Ascending aorta (tissue), 2 donors: ENCODE results near the gene RABL2B. TPM values are rescaled to one million over a fixed set of nuclear protein-coding genes. Genes with fewer than 3 reads are reported as not detected.
"Not testable (repeated sequence)": the region's sequence is repeated elsewhere in the genome, so short reads cannot be mapped to it uniquely, and the experiment has no call there.

Experiments used
- DNase-seq, 2 donors: peaks; one replicate each; pipeline ENCODE4 v3.0.0-alpha.2; 2019; ENCODE audit warnings: low spot score in 2 of 2
- H3K27ac ChIP-seq, 2 donors: fragments of 200-600 bp; sonication (generic); one replicate each; pipeline ENCODE4 v1.5.1; 2016 to 2017; ENCODE audit warnings: mild to moderate bottlenecking in 1 of 2
- H3K27me3 ChIP-seq: fragments of 200-600 bp; sonication (generic); one replicate; pipeline ENCODE4 v1.5.1; 2017
- H3K36me3 ChIP-seq, 2 donors: fragments of 200-600 bp; sonication (generic); one replicate each; pipeline ENCODE4 v1.5.1; 2016
- H3K4me1 ChIP-seq, 2 donors: fragments of 200-600 bp; sonication (generic); one replicate each; pipeline ENCODE4 v1.5.1; 2016 to 2017; ENCODE audit warnings: mild to moderate bottlenecking in 1 of 2
- H3K4me3 ChIP-seq, 2 donors: fragments of 200-600 bp; sonication (generic); one replicate each; pipeline ENCODE4 v1.5.1; 2016 to 2017; ENCODE audit warnings: mild to moderate bottlenecking in 1 of 2
- H3K9me3 ChIP-seq, 2 donors: fragments of 200-600 bp; sonication (generic); one replicate each; pipeline ENCODE4 v1.5.1; 2016
- intact Hi-C: fragments of 100-400 bp; cut with DNase I; formaldehyde crosslinking; loops from one replicate; pipeline ENCODE4 v1.15.1; 2023
- total RNA-seq: library from RNA; depleted of rRNA; stranded (reverse); fragments of >200 nt; gene quantifications from one replicate; pipeline ENCODE4 v1.1.0, GENCODE V29; 2016
- TF ChIP-seq, protein P1 (sequence below), 3 experiments: fragments of 200-600 bp in 2 of 3; fragments of 450-650 bp in 1 of 3; sonication (generic) in 2 of 3; IDR thresholded peaks; one replicate each; pipeline ENCODE4 v1.5.1; 2016 to 2019; ENCODE audit warnings: antibody characterized with exemption in 3 of 3, mild to moderate bottlenecking in 1 of 3, moderate library complexity in 1 of 3

The RABL2B gene
- total RNA-seq, result 6.2 TPM

DNA sequence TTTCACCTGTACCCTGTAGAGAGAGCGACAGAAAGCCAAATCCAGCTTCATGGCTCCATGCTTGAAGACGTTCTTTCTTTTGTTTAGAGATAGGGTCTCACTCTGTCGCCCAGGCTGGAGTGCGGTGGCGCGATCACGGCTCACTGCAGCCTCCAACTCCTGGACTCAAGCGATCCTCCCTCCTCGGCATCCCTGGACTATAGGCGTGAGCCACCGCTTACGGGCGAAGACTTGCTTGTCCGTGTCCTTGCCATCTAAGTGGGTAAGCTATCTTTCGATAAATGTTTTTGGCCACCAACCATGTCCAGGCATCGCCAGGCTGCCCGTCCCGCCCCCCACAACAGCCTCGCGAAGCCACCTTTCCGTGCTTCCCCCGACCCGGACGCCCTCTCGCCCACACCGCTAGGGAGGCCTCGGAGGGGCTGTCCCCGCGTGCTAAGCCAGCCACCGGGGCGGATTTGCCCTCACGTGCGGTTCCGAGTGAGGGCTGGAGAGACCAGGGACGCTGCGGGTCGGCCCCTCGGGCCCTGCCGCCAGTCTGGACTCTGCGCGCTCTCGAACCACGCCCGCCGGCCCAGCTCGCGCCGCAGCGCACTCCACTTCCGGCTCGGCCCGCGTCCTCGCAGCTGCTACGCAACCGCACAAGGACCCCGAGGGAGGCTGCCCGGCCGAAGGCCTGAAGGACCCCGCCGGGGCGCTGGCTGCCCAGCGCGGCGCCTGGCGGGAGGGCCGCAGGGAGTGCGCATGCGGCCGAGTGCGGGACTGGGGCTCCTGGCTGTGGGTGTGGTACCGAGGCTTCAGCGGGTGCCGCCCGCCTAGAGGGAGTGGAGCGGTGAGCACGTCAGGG lies at the start of gene RABL2B:
RABL2B (minus strand) TSS at position 604 of the 847 bp plus-strand sequence. CDS start 1,342 bp downstream, outside the sequence.
- H3K36me3 ChIP-seq, H3K9me3 ChIP-seq, H3K27me3 ChIP-seq, intact Hi-C loops, H3K4me1 ChIP-seq: not testable (repeated sequence)
- Histone ChIP-seq H3K4me3 (peak within 1 kb of the TSS; percentile 56 to 70), H3K27ac (peak within 1 kb of the TSS in 1 of 2 donors; percentile 37)
- peak; percentile 65 to 95 for DNase-seq

DNA sequence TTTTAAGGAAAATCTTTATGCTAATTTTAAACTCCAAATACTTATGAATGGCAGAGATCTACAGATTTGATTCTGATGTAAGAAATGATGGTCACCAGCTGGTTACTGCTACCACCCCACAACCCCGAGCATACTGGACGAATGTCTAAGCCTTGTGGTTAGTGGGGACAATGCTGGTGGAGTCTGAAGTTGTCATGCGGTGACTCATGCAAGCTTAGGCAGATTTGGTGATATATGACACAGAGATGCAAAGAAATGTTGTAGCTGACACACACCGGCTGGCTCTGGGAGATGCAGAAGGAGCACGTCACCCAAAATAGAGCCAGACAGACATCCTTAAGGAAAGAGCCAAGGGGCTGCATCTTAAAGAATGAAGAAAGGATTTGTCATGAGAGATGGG lies 3.5 kb upstream of the RABL2B start:
- DNase-seq, H3K9me3 ChIP-seq, H3K4me3 ChIP-seq, H3K4me1 ChIP-seq, H3K27me3 ChIP-seq, intact Hi-C loops, H3K36me3 ChIP-seq, H3K27ac ChIP-seq: not testable (repeated sequence)

DNA sequence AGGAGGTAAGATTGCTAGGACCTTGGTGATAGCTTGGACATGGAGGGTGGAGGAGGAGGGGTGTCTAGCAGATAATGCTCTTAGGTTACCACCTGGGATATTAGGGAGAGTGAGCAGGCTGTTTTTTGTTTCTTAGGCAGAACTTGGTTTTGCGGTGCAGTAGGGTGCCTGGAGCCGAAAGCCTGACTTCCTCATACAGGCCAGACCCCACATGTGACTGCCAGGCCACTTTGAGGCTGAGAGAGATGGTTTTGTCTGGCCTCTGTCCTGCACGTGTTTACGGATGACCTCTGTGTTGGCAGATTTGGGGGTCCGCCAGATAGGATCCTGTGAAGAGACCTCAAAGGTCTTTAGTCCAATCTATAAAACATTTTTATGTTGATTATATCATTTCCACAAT lies 1.9 kb upstream of the RABL2B start:
- H3K27ac ChIP-seq, H3K9me3 ChIP-seq, H3K36me3 ChIP-seq, H3K4me1 ChIP-seq, intact Hi-C loops, DNase-seq, H3K27me3 ChIP-seq: not testable (repeated sequence)
- peak overlapping the region in 1 of 2 donors; percentile 6 for H3K4me3 ChIP-seq

DNA sequence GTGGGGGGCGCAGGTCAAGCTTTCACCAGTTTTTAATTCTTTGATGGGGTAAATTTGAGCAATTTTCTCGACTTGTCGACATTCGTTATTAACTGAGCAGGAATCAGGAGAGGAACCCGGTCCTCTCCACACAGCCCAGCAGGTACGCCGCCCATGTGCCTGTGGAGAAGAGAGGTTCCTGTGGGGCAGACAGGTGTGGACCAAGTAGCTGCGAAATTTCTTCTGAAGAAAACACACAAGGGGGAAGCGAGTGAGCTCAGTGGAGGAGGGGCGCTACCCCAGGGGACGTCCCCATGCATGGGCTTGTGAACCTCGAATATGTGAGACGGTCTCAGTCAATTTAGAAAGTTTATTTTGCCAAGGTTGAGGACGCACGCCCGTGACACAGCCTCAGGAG lies 442 bp upstream of the RABL2B start:
- intact Hi-C loops, H3K27me3 ChIP-seq, H3K36me3 ChIP-seq, H3K9me3 ChIP-seq, DNase-seq, H3K4me1 ChIP-seq: not testable (repeated sequence)
- peak overlapping the region; percentile 56 to 70 for H3K4me3 ChIP-seq
- peak overlapping the region in 1 of 2 donors; percentile 37 for H3K27ac ChIP-seq

DNA sequence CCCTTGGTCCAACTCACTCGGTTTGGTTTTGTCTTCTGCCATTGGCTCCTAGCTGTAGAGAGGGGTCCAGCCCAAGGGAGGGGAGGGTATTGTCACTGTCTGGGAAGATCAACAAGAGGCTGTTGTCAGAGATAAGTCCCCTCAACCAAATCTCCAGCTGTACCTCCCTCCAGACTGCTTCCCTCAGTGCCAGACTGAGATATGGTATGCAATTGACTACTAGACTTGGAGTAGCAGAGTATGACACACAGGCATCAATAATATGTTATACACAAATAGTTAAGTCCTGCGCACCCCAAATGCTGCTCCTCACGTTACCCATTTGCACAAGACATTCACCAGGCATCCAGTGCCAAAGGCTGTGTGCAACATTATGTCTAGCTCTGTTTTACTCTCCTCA lies 1.2 kb downstream of the RABL2B start:
- H3K27me3 ChIP-seq, intact Hi-C loops: not testable (repeated sequence)

DNA sequence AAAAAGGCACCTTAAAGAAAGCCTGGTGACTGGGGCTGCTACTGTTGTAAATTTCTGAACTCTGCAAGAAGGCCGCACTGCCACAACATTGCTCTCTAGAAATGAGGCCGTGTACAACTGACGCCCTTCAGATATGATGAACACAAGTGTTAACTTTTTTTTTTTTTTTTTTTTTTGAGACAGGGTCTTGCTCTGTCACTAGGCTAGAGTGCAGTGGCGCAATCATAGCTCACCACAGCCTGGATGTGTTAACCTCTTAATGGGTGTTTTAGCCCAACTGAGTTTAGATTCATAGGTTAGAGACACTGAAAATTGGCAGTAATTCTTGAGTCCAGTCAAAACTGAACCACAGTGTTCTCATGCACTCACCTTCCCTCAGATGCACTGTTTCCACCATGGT lies 3.2 kb downstream of the RABL2B start:
- H3K4me3 ChIP-seq, H3K27ac ChIP-seq, H3K9me3 ChIP-seq, DNase-seq, H3K36me3 ChIP-seq, H3K27me3 ChIP-seq, intact Hi-C loops, H3K4me1 ChIP-seq: not testable (repeated sequence)

More for the DNA sequence above, 1.2 kb downstream of the RABL2B start:
- not testable (repeated sequence) for H3K27ac ChIP-seq, H3K4me3 ChIP-seq, H3K36me3 ChIP-seq, H3K9me3 ChIP-seq, DNase-seq, H3K4me1 ChIP-seq

DNA sequence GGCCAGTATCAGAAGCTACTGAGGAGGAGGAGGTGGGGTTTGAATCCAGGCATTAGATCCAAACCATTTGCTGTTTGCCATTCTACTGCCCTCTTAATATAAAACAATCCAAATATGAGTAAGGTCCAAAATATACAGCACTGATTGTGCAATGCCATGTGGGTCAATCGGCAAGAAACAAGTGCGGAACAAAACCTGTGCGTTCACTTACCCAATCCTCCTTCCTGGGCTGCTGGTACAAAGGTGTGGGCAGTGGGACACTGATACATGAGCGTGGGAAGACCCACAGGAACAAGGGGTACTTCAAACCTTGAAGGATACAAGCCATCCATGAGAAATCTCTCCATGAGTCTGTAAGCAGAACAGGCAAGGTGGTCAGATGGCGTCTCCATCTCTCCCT lies 5.8 kb downstream of the RABL2B start:
- DNase-seq, result not testable (repeated sequence)

DNA sequence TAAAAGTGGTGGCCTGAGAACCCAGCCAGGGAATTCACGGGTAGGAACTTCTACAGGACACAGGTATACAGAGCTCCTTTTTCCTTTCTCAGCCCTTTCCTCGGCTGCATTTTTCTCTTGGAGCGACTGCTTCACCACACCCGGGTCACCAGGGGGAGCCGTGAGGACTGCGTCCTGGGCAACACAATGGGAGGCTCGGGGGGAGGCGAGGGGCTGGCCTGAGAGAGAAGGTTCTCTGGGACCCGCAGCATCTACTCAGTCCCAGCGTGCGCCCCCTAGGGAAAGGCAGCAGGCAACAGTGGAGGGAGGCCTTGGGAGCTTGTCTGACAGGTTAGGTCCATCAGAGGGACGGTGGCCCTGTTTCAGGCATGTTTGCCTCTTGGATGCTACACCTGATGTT lies 8.3 kb downstream of the RABL2B start:
- H3K27ac ChIP-seq, DNase-seq, H3K9me3 ChIP-seq: not testable (repeated sequence)

More for the DNA sequence above, 5.8 kb downstream of the RABL2B start:
- H3K4me1 ChIP-seq, H3K27ac ChIP-seq, H3K4me3 ChIP-seq, H3K9me3 ChIP-seq, H3K27me3 ChIP-seq, intact Hi-C loops, H3K36me3 ChIP-seq: not testable (repeated sequence)

DNA sequence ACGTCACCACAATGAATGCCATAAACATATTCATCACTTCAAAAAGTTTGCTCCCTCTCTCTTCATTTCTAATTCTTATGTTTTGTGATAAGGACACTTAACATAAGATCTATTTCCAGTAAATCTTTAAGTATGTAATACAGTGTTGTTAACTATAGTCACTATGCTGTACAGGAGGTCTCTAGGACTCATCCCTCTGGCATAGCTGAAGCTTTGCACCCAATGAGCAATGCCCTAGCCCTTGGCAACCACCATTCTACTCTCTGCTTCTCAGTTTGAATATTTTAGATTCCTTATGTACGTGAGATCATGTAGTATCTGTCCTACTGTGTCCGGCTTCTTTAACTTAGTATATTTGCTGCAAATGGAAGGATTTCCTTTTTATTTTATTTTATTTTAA lies 19.1 kb downstream of the RABL2B start:
- intact Hi-C loops, H3K27me3 ChIP-seq, H3K27ac ChIP-seq, H3K36me3 ChIP-seq, H3K4me3 ChIP-seq, DNase-seq, H3K4me1 ChIP-seq, H3K9me3 ChIP-seq: not testable (repeated sequence)

More for the DNA sequence above, 8.3 kb downstream of the RABL2B start:
- TF ChIP-seq, protein P1, sequence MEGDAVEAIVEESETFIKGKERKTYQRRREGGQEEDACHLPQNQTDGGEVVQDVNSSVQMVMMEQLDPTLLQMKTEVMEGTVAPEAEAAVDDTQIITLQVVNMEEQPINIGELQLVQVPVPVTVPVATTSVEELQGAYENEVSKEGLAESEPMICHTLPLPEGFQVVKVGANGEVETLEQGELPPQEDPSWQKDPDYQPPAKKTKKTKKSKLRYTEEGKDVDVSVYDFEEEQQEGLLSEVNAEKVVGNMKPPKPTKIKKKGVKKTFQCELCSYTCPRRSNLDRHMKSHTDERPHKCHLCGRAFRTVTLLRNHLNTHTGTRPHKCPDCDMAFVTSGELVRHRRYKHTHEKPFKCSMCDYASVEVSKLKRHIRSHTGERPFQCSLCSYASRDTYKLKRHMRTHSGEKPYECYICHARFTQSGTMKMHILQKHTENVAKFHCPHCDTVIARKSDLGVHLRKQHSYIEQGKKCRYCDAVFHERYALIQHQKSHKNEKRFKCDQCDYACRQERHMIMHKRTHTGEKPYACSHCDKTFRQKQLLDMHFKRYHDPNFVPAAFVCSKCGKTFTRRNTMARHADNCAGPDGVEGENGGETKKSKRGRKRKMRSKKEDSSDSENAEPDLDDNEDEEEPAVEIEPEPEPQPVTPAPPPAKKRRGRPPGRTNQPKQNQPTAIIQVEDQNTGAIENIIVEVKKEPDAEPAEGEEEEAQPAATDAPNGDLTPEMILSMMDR (IDR thresholded peaks at IDR 0.05), result peak in 2 of 3 experiments; percentile 14 to 20
- H3K27me3 ChIP-seq, intact Hi-C loops, H3K36me3 ChIP-seq, H3K4me3 ChIP-seq, H3K4me1 ChIP-seq: not testable (repeated sequence)

DNA sequence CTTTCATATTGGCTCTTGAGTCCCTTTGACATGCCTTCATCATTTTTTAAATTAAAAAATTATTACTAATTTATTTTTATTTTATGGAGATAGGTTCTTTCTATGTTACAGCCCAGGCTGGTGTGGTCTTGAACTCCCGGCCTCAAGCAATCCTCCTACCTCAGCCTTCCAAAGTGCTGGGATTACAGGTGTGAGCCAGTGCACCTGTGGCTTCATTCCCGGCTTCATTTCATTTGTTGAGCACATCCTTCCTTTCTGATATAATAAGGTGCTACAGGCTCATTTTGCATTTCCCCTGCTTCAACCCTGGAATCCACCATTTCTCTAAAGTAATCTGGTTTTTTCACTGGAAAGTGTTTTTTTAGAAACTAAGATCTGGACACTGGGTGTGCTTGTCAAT lies 21.6 kb downstream of the RABL2B start:
- H3K9me3 ChIP-seq, intact Hi-C loops, H3K27me3 ChIP-seq, H3K4me1 ChIP-seq, H3K27ac ChIP-seq, H3K36me3 ChIP-seq, H3K4me3 ChIP-seq, DNase-seq: not testable (repeated sequence)

DNA sequence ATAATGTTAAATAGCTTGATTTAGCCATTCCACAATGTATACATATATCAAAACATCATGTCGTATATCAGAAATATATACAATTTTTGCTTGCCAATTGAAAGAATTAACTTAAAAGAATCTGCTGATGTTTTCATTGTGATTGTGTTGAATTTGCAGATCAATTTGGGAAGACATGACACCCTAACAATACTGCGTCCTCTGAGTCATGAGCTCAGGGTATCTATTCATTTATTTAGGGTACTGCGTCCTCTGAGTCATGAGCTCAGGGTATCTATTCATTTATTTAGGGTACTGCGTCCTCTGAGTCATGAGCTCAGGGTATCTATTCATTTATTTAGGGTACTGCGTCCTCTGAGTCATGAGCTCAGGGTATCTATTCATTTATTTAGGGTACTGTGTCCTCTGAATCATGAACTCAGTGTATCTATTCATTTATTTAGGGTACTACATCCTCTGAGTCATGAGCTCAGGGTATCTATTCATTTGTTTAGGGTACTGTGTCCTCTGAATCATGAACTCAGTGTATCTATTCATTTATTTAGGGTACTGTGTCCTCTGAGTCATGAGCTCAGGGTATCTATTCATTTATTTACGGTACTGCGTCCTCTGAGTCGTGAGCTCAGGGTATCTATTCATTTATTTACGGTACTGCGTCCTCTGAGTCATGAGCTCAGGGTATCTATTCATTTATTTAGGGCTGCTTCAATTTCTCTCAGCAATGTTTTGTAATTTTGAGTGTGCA lies 23.7 kb downstream of the RABL2B start:
- H3K4me3 ChIP-seq, DNase-seq, H3K36me3 ChIP-seq, intact Hi-C loops, H3K9me3 ChIP-seq, H3K27ac ChIP-seq, H3K4me1 ChIP-seq, H3K27me3 ChIP-seq: not testable (repeated sequence)

DNA sequence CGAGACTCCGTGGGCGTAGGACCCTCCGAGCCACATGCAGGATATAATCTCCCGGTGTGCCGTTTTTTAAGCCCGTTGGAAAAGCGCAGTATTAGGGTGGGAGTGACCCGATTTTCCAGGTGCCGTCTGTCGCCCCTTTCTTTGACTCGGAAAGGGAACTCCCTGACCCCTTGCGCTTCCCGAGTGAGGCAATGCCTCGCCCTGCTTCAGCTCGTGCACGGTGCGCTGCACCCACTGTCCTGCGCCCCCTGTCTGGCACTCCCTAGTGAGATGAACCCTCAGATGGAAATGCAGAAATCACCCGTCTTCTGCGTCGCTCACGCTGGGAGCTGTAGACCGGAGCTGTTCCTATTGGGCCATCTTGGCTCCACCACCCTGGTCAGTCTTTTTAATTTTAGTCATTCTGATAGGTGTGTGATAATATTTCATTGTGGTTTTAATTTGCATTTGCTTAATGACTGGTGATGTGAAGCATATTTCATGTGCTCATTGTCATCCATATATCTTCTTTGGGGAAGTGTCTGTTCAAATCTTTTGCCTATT lies 26.4 kb downstream of the RABL2B start:
- H3K27me3 ChIP-seq, intact Hi-C loops, H3K27ac ChIP-seq, H3K9me3 ChIP-seq, H3K36me3 ChIP-seq, DNase-seq, H3K4me1 ChIP-seq: not testable (repeated sequence)
- H3K4me3 ChIP-seq, result peak overlapping the region; percentile 43 to 52

DNA sequence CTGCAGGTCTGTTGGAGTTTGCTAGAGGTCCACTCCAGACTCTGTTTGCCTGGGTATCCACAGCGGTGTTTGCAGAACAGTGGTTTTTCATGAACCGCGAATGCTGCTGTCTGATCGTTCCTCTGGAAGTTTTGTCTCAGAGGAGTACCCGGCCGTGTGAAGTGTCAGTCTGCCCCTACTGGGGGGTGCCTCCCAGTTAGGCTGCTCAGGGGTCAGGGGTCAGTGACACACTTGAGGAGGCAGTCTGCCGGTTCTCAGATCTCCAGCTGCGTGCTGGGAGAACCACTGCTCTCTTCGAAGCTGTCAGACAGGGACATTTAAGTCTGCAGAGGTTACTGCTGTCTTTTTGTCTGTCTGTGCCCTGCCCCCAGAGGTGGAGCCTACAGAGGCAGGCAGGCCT lies 27.0 kb downstream of the RABL2B start:
- DNase-seq, intact Hi-C loops, H3K27ac ChIP-seq, H3K4me3 ChIP-seq, H3K4me1 ChIP-seq, H3K27me3 ChIP-seq, H3K9me3 ChIP-seq, H3K36me3 ChIP-seq: not testable (repeated sequence)
